GM19025 (cell line): ENCODE data around the gene VAMP4.
"Not testable (repeated sequence)": the region's sequence is repeated elsewhere in the genome, so short reads cannot be mapped to it uniquely, and the experiment has no call there.

Experiments used
- ATAC-seq: cut with Tn5 transposase; IDR thresholded peaks from one replicate; pipeline ENCODE4 v1.9.1; 2021; ENCODE audit warnings: mild to moderate bottlenecking, low read depth, moderate library complexity; ENCODE audit not compliant: unreplicated experiment

VAMP4 gene

DNA sequence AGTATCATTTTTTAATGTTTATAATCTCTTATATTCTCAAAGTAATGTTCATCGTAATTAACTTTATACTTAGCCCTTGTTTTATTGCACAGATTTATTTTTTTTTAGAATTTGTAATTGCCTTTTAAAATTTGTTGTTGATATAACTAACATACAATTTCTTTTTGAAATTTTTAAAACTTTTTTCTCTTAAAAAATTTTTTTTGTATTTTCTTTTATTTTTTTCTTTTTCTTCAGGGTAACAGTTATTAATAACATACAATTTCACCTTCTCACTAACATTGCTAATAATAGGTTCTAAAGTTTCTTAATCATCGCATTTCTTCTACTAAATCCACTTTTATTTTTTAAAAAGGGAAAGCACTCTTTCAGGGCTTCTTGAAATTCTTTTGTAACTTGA, 11.3 kb upstream of the VAMP4 start:
- no peak for ATAC-seq

DNA sequence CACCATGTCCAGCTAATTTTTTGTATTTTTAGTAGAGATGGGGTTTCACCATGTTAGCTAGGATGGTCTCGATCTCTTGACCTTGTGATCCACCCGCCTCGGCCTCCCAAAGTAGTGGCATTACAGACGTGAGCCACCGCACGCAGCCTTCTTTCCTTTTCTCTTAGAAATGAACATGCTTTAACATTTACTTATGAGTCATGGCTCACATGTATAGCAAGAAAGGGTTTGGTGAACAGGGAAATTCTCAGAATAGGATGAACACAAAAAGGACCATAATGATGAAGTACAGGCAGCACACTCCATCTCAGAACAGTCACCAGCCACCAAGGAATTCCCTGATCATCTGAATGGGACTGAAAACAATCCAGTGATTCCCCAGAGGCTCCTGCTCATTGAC, 9.4 kb upstream of the VAMP4 start:
- ATAC-seq, result no peak

DNA sequence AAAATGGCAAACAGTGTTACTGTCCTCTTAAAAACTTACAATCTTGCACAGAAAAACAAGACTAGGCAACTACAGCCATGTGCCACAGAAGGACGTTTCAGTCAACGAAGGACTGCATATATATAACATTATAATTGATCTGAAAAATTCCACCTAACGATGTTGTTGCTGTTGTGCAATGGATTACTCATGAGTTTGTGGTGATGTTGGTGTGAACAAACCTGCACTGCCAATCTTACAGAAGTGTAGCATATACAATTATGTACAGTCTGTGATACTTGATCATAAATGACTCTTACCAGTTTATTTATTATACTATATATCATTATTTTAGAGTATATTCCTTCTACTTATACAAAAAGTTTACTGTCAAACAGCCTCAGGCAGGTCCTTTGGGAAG, 6.8 kb upstream of the VAMP4 start:
- no peak for ATAC-seq

DNA sequence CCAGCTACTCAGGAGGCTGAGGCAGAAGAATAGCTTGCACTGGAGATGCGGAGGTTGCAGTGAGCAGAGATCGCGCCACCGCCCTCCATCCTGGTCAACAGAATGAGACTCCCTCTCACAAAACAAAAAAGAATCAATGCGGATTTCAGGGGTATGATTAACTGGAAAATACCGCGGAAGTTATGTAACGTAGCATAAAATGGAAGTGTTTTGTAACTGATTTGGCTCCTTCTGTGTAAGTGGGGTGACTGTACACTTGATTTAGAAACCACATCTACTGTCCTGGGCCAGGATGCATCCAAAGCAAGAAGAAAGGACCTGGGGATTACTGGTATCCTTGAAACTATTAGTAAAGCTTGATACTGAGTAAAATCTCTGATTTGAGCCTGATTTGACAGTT, 3.1 kb upstream of the VAMP4 start:
- no peak for ATAC-seq

DNA sequence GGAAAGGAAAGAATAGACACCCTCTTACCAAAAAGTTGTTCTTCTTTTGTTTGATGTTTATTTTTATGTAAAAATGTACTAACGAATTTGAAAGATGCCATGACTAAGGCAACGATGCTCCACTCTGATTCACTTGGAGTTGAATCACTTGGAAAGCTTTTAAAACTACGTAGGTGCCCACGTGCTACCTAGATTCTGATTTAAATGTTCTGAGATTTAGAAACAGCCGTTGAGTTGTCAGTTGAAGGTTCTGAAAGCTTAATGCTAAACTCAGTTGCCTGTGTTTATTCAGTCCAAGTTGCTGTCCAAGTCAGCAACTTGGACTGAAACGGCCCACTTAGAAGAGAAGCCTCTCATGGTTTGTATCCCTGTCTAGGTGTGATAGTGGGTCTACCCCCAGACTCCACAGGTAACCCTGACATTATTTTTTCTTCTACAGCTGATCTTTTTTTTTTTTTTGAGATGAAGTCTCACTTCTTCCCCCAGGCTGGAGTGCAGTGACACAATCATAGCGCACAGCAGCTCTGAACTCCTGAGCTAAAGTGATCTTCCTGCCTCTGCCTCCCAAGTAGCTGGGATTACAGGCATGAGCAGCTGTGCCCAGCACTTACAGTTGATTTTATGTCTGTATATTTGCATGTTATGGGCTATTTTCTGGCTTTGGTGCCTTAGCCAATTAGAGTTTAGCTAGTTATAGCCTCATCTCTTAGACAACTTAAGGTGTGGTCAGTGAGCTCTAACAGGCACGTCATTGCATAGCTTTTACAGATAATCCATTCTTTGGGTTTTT, 1.4 kb upstream of the VAMP4 start:
- ATAC-seq, result no peak

DNA sequence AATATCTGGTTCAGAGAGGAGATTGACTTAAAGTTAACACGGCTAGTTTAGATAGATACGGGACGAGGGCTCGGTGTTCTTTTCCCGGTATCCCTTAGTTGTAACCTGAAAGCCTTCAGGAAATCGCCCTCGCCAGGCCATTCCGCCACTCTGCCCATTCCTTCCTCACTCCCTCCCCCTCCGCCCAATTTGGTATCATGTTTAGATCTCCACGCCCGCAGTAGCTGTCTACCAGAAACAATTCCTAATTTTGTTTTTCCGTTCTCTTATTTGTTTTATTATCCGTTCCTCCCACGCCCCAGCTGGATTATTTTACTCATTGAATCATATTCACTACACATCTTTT, 685 bp upstream of the VAMP4 start:
- peak; percentile 10 for ATAC-seq

DNA sequence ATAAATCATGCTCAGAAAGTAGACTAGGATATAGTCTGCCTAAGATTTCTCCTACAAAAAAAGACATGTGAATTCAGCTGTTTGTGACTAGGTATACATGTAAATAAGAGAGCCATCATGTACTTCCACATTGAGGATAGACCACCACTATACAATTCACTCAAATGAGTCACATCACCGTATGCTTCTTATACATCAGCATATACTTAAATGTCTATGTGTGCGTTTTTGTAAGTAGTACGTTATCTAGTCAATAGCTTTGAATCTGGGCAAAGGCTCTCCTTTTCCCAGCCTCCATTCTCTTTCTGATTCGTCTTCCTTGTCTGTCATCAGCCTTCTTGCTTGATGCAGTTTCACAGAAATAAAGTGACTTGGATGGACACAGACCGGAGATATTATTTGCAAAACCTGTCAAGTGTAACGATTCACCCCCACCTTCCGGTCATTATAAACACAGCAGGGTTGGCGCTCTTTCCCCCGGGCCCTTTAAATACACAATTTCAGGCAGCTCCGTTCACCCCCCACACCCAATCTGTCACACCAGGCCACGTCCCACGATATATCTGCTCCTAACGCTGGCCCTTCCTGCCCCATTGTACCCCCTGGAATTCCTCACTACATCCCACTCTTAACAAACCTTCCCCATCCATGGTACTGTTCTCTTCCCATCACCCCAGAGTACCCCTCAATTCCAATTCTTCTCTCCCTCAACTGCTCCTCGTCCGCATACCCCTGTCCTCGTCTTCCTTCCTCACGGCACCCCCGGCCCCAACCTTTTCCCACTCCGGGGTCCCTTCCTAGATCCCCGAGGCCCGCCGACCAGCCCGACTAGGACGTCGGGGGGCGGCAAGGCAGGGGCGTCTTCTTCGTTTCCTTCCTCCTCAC, 636 bp downstream of the VAMP4 start:
- ATAC-seq, result no peak

DNA sequence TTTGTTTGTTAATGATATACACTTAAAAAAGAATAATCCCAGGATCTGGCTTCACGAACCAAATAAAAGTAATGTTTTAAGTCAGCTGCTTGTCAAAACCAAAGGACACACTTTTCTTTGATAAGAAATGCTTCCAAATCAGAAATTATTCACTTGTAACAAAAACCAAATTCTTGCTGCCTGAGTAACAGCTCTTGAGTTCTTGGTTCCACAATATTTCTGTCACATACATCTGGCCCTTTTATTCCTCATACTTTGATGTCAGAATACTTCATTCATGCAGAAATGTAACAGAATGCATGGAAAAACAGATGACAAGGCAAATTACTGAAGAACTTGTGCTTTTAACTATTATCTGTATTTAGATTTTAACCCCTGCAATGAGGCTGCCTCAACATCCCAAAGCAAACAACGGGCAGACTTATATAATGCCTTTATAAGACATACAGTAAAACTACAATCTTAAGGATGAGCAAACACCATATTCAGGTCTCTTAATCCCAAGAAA, 1.5 kb downstream of the VAMP4 start:
- no peak for ATAC-seq

DNA sequence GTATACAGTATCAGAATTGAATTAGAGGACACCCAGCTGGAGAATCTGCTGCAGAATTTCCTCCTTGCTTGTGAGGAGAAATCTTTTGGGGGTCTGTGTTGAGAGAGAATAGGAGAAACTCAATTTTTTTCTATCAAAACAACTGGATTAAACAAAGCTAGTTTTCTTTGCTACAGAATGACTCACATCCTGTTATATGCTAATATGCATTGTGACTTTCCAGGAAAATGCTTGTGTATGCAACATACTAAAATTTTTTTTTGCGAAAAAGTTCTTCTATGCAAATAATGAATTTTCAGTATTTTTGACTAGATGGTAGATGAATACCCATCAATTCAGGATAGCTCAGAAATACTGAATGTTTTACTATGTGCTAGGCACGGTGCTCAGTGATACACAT, 2.2 kb downstream of the VAMP4 start:
- no peak for ATAC-seq

DNA sequence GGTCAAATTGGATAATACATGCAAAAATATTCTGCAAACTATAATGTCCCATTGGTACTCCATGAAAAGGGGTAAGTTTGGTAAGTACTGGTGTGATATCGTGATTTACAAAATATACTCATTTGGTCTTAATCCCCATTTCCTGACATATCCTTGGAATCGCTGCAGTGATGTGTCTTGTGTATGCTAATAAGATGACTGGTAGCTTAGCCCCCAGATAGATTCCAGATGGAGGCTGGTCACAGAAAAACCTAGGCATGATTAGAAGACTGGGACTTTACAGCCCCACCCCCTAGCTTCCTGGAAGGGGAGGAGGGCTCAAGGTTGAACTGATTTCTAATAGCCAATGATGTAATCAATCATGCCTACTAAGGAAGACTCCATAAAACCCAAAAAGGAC, 3.0 kb downstream of the VAMP4 start:
- no peak for ATAC-seq

DNA sequence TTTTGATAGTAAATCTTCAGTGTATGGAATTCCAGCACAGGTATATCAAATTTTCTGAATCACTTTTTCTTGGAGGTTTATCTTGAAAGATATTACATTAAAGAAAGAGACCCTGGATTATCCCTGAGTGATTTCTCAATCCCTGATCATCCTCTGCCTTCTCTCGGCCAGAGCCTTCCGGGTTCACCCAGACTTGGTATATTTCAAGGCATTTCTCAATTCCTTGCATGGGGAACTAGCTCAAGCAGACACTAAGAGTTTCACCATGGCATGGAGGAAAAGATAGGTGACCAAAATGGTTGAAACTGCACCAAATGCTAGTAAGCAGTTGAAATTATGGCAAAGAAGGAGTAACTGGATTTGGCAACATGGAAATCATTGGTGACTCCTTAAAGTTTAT, 5.7 kb downstream of the VAMP4 start:
- ATAC-seq, result no peak

DNA sequence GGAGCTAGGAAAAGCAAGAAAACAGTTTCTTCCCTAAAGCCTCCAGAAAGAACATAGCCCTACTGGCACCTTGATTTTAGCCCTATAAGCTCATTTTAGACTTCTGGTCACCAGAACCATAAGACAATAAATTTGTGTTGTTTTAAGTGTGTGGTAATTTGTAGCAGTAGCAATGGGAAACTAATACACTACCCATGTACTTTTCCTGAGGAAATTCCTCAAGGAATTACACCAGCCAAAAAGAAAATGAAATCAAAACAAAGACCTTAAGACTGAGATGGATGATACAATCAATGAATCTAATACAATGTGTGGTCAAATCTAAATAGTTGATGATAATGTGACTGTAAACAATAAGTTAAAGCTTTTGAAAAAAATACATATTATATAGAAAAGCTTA, 11.8 kb downstream of the VAMP4 start:
- ATAC-seq, result no peak

DNA sequence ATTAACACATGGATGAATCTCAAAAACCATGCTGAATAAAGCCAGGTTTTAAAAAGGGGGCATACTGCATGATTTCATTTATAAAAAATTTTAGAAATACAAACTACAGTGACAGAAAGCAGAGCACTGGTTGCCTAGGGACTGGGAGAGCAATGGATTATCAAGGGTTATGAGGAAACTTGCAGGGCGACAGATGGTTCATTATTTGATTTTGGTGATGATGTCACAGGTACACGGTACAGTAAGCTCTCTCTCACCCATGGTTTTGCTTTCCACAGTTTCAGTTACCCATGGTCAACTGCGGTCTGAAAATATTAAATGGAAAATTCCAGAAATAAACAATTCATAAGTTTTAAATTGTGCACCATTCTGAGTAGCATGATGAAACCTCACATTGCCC, 14.1 kb downstream of the VAMP4 start:
- no peak for ATAC-seq

DNA sequence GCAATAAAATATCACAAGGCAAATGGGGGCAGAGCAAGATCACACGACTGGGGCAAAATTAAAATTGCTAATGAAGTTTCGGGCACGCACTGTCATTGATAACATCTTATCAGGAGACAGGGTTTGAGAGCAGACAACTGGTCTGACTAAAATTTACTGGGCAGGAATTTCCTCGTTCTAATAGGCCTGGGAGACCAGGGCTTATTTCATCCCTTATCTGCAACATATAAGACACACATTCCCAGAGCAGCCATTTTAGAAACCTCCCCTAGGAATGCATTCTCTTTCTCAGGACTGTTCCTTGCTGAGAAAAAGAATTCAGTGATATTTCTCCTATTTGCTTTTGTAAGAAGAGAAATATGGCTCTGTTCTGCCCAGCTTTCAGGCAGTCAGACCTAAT, 18.7 kb downstream of the VAMP4 start:
- ATAC-seq, result not testable (repeated sequence)

DNA sequence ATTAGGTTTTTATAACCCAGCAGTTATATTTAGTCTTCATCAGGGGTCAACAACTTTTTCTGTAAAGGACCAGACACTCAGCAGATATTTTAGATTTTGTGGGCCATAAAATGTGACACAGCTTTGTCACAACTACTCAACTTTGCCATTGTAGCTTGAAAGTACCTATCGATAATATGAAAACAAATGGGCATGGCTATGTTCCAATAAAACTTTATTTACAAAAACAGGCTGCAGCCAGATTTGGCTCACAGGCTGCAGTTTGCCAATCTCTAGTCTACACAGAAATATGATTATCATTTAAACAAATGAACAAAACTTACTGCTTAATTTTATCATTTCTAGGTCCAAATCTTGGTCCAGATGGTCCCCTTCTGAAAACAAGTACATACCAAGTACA, 23.0 kb downstream of the VAMP4 start:
- no peak for ATAC-seq

DNA sequence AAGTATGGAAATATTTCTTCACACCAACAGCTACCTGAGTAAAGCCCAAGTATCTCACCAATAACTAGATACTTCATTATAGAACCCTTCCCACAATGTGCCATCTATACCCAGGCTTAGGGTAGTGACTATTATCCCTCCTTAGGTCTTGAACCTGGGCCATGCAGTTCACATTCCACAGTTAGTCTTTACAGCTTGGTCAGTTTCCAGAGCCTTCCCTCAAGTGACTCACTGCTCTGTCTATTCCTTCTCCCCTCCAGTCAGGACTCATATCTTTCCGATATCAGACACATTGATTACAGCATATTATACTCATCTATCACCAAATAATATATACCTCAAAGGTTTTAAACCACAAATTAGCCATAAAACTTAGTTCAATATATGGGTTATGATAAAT, 23.6 kb downstream of the VAMP4 start:
- ATAC-seq, result no peak

DNA sequence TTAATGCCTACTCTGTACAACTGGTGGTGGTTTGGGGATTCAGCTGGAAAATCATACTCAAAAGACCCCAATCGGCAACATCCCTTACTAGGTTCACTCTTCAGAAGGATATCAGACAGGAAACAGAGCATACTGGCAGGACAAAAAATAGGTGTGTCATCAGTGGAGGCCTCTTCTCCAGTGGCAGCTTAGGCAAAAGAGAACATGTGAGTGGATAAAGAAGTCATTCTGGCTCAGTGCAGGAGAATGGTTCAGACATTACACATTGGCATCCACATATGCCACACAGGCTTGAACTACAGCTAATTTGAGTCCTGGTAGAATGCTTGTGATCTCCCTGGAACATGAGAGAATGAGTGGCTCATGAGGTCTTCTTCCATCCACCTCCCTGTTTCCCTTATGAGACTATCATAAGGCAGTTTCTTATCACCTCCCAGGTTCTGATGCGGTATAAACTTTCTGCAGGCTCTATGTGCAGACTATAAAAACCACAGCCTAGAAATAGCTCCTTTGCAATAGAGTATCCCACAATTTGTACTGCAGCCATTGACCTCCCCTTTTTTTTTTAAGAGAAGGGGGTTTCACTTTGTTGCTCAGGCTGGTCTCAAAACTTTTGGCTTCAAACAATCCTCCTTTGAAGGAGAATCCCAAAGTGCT, 24.7 kb downstream of the VAMP4 start:
- ATAC-seq, result no peak

DNA sequence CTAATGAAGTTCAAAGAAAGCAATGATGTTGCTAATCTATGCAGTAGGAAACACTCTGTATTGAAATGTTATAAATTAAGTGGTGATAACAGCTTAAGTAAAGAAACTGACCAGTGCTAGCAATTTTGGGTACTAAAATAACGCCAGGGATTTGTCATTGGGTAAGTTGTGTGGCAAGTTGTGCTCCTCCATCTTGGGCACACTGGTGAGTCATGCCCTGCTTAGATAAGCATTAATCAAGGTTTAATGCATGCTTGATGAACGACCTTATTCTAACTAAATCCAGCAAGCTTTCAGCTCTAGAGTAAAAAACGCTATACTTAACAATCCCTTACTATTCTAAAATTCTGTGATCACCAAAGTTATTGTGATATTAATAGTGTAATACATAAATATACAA, 25.2 kb downstream of the VAMP4 start:
- ATAC-seq, result no peak

DNA sequence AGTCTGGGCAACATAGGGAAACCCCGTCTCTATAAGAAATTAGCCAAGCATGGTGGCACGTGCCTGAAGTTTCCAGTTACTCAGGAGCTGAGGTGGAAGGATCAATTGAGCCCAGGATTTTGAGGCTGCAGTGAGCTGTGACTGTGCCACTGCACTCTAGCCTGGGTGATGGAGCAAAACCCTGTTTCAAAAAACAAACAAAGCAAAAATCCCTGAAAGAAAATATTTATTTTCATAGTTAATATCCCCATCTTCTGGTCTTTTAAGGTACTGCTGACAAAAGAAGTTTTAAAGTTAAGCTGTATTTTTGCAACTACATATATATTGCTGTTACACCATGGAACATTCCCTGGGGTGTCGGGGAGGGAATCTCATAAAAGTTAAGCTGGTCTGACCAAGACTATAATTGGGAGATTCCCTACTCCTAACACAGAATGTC, 26.0 kb downstream of the VAMP4 start:
- no peak for ATAC-seq

DNA sequence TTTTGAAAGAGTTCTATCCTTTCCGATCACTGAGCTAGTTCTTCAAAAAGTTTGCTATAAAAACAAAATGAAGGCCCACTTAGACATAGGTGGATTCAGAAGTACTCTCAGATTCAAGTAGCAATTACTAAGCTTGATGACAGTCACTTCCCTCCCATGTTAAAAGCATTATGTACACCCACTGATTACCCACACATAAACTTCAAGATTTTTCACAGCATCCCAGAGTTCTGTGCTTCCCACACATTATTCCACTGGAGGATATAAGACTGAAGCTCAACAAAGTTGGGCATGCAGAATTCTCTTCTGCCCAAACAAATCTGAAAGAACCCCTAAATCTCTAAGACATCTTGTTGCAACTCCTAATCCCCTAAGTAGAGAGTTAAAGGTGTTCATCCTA, 29.5 kb downstream of the VAMP4 start:
- ATAC-seq, result no peak

DNA sequence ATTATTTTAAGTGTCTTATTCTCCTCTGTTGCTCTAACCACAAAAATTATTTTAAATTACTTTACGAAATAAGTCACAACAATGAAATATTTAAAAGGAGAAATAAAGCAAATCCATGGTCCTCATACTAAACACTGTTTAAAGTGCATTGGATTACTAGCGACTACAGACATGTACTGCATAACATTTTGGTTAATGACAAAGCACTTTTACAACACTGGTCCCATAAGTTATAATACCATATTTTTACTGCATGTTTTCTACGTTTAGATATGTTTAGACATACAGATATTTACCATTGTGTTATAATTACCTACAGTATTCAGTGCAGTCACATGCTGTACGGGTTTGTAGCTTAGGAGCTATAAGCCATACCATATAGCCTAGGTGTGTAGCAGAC, 30.2 kb downstream of the VAMP4 start:
- no peak for ATAC-seq
